ENCODE results near the gene NR1I2.

- TF ChIP-seq POLR2AphosphoS5 (IDR thresholded peaks at IDR 0.05; ENCODE audit: insufficient read depth, low read depth, low read length) (no peak), CTCF (IDR thresholded peaks at IDR 0.05; ENCODE audit: extremely low read depth in 1 of 2, insufficient read depth in 1 of 2, low read depth in 1 of 2, low read length in 2 of 2) (no peak), POLR2A (IDR thresholded peaks at IDR 0.05; ENCODE audit: low read depth, low read length) (no peak), FOS (IDR thresholded peaks at IDR 0.05; ENCODE audit: borderline replicate concordance, insufficient read depth, low read length) (no peak), MAX (IDR thresholded peaks at IDR 0.05; ENCODE audit: insufficient read depth, insufficient read length) (no peak), EZH2 (IDR thresholded peaks at IDR 0.05; ENCODE audit: borderline replicate concordance, low read depth, low read length, severe bottlenecking) (no peak)
These were observed 19.0 kb upstream of the NR1I2 start for GRCh38 chr3:119762876-119763275.
